GM18868 (cell line): Measurements from ENCODE around the gene NEGR1.
"Not testable (repeated sequence)": the region's sequence is repeated elsewhere in the genome, so short reads cannot be mapped to it uniquely, and the experiment has no call there.

Experiments
- ATAC-seq: cut with Tn5 transposase; IDR thresholded peaks from one replicate; pipeline ENCODE4 v1.9.1; 2021; ENCODE audit warnings: mild to moderate bottlenecking, moderate library complexity; ENCODE audit not compliant: unreplicated experiment

NEGR1 gene

GRCh38 chr1:71956613-71957285 is 325.6 kb downstream of the NEGR1 start:
- ATAC-seq: no peak

GRCh38 chr1:71950579-71950978 is 331.8 kb downstream of the NEGR1 start:
- ATAC-seq: no peak

- ATAC-seq: no peak
Observed at GRCh38 chr1:71949681-71950080, 332.7 kb downstream of the NEGR1 start.

- ATAC-seq: no peak
Observed at GRCh38 chr1:71948561-71948960, 333.8 kb downstream of the NEGR1 start.

- ATAC-seq: no peak
Observed at GRCh38 chr1:71944006-71944405, 338.3 kb downstream of the NEGR1 start.

GRCh38 chr1:71940261-71940660 is 342.1 kb downstream of the NEGR1 start:
- no peak for ATAC-seq

- ATAC-seq: no peak
Observed at GRCh38 chr1:71930511-71930910, 351.8 kb downstream of the NEGR1 start.

- ATAC-seq: no peak
Observed at GRCh38 chr1:71921935-71922559, 360.3 kb downstream of the NEGR1 start.

- no peak for ATAC-seq
Observed at GRCh38 chr1:71921204-71921603, 361.1 kb downstream of the NEGR1 start.

GRCh38 chr1:71920556-71920955 is 361.8 kb downstream of the NEGR1 start:
- no peak for ATAC-seq

- ATAC-seq: no peak
Observed at GRCh38 chr1:71919811-71920509, 362.4 kb downstream of the NEGR1 start.

- no peak for ATAC-seq
Observed at GRCh38 chr1:71918630-71919029, 363.7 kb downstream of the NEGR1 start.

GRCh38 chr1:71916894-71917293 is 365.4 kb downstream of the NEGR1 start:
- ATAC-seq: no peak

GRCh38 chr1:71914626-71915025 is 367.7 kb downstream of the NEGR1 start:
- no peak for ATAC-seq

GRCh38 chr1:71908871-71909390 is 373.4 kb downstream of the NEGR1 start:
- ATAC-seq: no peak

GRCh38 chr1:71908303-71908702 is 374.0 kb downstream of the NEGR1 start:
- ATAC-seq: no peak

GRCh38 chr1:71899881-71900280 is 382.5 kb downstream of the NEGR1 start:
- ATAC-seq: no peak

GRCh38 chr1:71888166-71888565 is 394.2 kb downstream of the NEGR1 start:
- not testable (repeated sequence) for ATAC-seq

GRCh38 chr1:71885171-71885570 is 397.2 kb downstream of the NEGR1 start:
- ATAC-seq: no peak

- ATAC-seq: no peak
Observed at GRCh38 chr1:71882637-71883036, 399.7 kb downstream of the NEGR1 start.

- no peak for ATAC-seq
Observed at GRCh38 chr1:71882226-71882625, 400.1 kb downstream of the NEGR1 start.

- ATAC-seq: no peak
Observed at GRCh38 chr1:71881611-71882010, 400.7 kb downstream of the NEGR1 start.
